Transverse colon (tissue), 3 donors: ENCODE measurements around the gene ALG3.

ENCODE experiments used
- CTCF ChIP-seq, 5 experiments: fragments of 200-600 bp in 3 of 5; fragments of 450-650 bp in 2 of 5; sonication (generic) in 3 of 5; IDR thresholded peaks; 1 replicate in 2 of 5; 2 replicates in 3 of 5; pipeline ENCODE4 v1.5.1; 2016 to 2017; ENCODE audit warnings: antibody characterized with exemption in 5 of 5, inconsistent platforms in 3 of 5, mild to moderate bottlenecking in 2 of 5, moderate library complexity in 1 of 5
- EP300 ChIP-seq: sonication (generic); formaldehyde crosslinking; IDR thresholded peaks from one replicate; pipeline ENCODE4 v1.6.1; 2017; ENCODE audit warnings: antibody characterized with exemption, low read depth
- POLR2A ChIP-seq: fragments of 450-650 bp; IDR thresholded peaks from one replicate; pipeline ENCODE4 v1.6.1; 2016; ENCODE audit warnings: antibody characterized with exemption, mild to moderate bottlenecking, moderate library complexity

- TF ChIP-seq CTCF (IDR thresholded peaks at IDR 0.05) (no peak), POLR2A (no peak), EP300 (no peak)
These were observed 8.5 kb upstream of the ALG3 start for GRCh38 chr3:184257083-184257915.
